Body of pancreas (tissue), 4 donors: ENCODE data around the gene FANCB. TPM values are rescaled to one million over a fixed set of nuclear protein-coding genes. Genes with fewer than 3 reads are reported as not detected.

Experiments used
- ATAC-seq: fragments of 150-250 bp; one replicate; pipeline ENCODE4 v1.9.1; 2016
- DNase-seq, 4 donors: peaks; one replicate each; pipeline ENCODE4 v3.0.0-alpha.2; 2019
- H3K27ac ChIP-seq, 4 donors: fragments of 200-600 bp; sonication (generic); 1 replicate in 3 of 4; 2 replicates in 1 of 4; pipeline versions ENCODE4 v1.5.1 to v1.6.1; 2016 to 2019; ENCODE audit warnings: mild to moderate bottlenecking in 1 of 4, mixed read lengths in 1 of 4, moderate library complexity in 1 of 4
- H3K27me3 ChIP-seq, 2 donors: fragments of 200-600 bp; sonication (generic); one replicate each; pipeline ENCODE4 v1.6.0; 2016; ENCODE audit warnings: mild to moderate bottlenecking in 1 of 2
- H3K36me3 ChIP-seq, 2 donors: fragments of 200-600 bp; sonication (generic); replicated peaks in 1 of 2; 2 replicates each; pipeline ENCODE4 v1.5.1; 2016; ENCODE audit warnings: low read depth in 2 of 2; ENCODE audit not compliant: insufficient read depth in 1 of 2
- H3K4me1 ChIP-seq: fragments of 200-600 bp; sonication (generic); one replicate; pipeline ENCODE4 v1.6.0; 2016
- H3K4me3 ChIP-seq, 2 donors: fragments of 200-600 bp; sonication (generic); 1 replicate in 1 of 2; 2 replicates in 1 of 2; pipeline ENCODE4 v1.5.1; 2016 to 2019
- H3K9me3 ChIP-seq, 3 donors: fragments of 200-600 bp; sonication (generic); 1 replicate in 2 of 3; 2 replicates in 1 of 3; pipeline ENCODE4 v1.5.1; 2016
- POLR2A ChIP-seq, 3 donors: fragments of 450-650 bp; IDR thresholded peaks; one replicate each; pipeline ENCODE4 v1.6.1; 2016; ENCODE audit warnings: antibody characterized with exemption in 3 of 3, mild to moderate bottlenecking in 2 of 3
- WGBS, 2 donors: methylation state at CpG; one replicate each; pipeline ENCODE4 v1.1.5; 2017; 5-methylcytosine and 5-hydroxymethylcytosine counted together
- intact Hi-C: fragments of 100-400 bp; cut with DNase I; formaldehyde crosslinking; loops from one replicate; pipeline ENCODE4 v1.15.1; 2023
- total RNA-seq, 2 donors: library from RNA; depleted of rRNA; stranded (reverse); fragments of >200 nt; gene quantifications; one replicate each; pipeline ENCODE4 v1.1.0, GENCODE V29; 2016
- TF ChIP-seq, protein P1 (sequence below), 7 experiments: fragments of 450-650 bp in 4 of 7; fragments of 200-600 bp in 3 of 7; sonication (generic) in 3 of 7; IDR thresholded peaks; one replicate each; pipeline ENCODE4 v1.5.1; 2016 to 2019; ENCODE audit warnings: antibody characterized with exemption in 7 of 7

The FANCB gene
- total RNA-seq, 2 donors from 2014 or later, result 4.4 TPM; not detected in 1

DNA sequence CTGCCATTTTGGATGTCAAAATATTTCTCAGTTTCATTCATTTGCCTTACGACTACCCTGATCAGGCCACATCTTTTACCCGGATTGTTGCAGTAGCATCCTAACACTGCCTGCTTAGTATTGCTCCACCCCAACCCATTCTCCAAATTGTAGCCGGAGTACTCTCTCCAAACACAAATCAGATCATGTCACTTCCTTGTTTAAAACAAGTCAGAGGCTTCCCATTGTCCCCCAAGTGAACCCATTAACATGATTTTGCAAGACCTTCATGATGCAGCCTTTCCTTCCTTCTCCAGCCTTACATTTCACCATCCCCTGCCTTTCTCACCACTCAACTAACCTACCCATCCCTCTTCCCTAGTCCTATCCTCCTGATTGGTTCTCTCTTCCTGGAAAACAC, 53.1 kb downstream of the FANCB start:
- 84 to 85% methylated on average over 3 of the region's 3 CpGs for WGBS, 2 donors
- ATAC-seq (no peak), DNase-seq (no peak)
- no peaks in the 10 kb centered on the region for H3K9me3 ChIP-seq
- TF ChIP-seq, protein P1, sequence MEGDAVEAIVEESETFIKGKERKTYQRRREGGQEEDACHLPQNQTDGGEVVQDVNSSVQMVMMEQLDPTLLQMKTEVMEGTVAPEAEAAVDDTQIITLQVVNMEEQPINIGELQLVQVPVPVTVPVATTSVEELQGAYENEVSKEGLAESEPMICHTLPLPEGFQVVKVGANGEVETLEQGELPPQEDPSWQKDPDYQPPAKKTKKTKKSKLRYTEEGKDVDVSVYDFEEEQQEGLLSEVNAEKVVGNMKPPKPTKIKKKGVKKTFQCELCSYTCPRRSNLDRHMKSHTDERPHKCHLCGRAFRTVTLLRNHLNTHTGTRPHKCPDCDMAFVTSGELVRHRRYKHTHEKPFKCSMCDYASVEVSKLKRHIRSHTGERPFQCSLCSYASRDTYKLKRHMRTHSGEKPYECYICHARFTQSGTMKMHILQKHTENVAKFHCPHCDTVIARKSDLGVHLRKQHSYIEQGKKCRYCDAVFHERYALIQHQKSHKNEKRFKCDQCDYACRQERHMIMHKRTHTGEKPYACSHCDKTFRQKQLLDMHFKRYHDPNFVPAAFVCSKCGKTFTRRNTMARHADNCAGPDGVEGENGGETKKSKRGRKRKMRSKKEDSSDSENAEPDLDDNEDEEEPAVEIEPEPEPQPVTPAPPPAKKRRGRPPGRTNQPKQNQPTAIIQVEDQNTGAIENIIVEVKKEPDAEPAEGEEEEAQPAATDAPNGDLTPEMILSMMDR (IDR thresholded peaks at IDR 0.05), result no peak
- TF ChIP-seq POLR2A (IDR thresholded peaks at IDR 0.05), result no peak
- intact Hi-C loops, result no loop called here
- no peaks in the 10 kb centered on the region for H3K27me3 ChIP-seq
- no peaks in the 10 kb centered on the region for H3K36me3 ChIP-seq
- no peak overlapping the region for H3K4me3 ChIP-seq
- H3K4me1 ChIP-seq, result no peaks in the 10 kb centered on the region
- no peak overlapping the region for H3K27ac ChIP-seq

DNA sequence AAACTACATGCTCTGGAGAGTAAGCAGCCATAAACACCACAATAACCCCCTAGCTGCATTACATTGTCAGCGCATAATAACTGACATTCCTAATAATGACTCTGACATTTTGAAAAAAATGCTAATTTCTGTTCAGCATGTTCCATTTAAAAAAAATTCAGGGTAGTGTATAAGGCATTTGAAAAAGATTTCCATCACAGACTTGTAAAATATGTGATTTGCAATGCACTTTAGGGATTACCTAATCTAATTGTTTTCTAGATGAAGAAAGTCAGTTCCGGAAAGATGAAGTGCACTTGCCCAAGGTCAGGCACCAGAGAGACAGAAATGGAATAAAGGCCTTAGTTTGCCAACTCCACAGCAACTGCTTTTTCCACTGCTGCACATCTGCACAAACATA, 55.3 kb downstream of the FANCB start:
- H3K36me3 ChIP-seq, result no peaks in the 10 kb centered on the region
- H3K27ac ChIP-seq, result no peak overlapping the region
- intact Hi-C loops, result no loop called here
- no peaks in the 10 kb centered on the region for H3K27me3 ChIP-seq
- DNase-seq (no peak), ATAC-seq (no peak)
- no peaks in the 10 kb centered on the region for H3K9me3 ChIP-seq
- H3K4me3 ChIP-seq, result no peak overlapping the region
- H3K4me1 ChIP-seq, result no peaks in the 10 kb centered on the region
- TF ChIP-seq POLR2A (IDR thresholded peaks at IDR 0.05), result no peak
- TF ChIP-seq, protein P1 (IDR thresholded peaks at IDR 0.05), result no peak
- WGBS, 2 donors, result 62 to 70% methylated on average over 2 of the region's 2 CpGs

DNA sequence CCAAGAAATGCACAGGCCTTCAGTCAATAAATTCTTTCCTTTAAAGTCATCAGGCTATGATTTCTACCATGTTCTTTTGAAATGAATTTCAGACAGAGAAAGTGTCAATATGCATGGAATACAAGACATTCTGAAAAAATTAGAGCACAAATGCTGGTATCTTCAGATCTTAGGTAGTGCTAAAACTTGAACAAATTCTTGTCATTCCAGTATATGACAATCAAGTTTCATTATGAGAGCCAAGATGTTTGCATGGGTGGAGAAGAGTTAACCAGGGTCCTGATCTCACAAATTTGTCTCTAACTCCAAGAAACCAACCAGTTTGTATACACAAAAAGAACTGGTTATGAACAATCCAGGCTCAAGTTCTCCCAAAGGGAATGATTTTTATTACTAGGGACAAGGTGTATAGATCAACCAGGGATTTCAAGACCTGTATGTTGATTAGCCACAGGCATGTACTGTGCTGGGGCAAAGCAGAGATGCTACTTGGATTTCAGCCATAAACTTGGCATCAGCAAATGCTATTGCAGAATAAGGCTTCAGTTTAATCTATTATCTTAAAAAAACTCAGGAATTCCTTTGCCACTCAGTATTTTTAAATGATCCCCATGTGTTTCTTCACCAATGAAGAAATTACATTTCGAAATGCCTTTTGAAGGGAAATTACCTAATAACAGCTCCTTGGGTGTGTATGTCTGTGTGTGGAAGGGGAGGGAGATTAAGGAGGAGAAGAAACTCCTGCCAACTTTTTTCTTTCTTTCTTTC, 69.7 kb downstream of the FANCB start:
- Histone ChIP-seq H3K27me3 (no peaks in the 10 kb centered on the region), H3K36me3 (no peaks in the 10 kb centered on the region), H3K27ac (no peak overlapping the region), H3K9me3 (no peaks in the 10 kb centered on the region), H3K4me1 (no peaks in the 10 kb centered on the region), H3K4me3 (no peak overlapping the region)
- DNase-seq (no peak), ATAC-seq (no peak)
- TF ChIP-seq, protein P1 (IDR thresholded peaks at IDR 0.05), result no peak
- no peak for TF ChIP-seq POLR2A (IDR thresholded peaks at IDR 0.05)
- 64 to 65% methylated on average over 1 of the region's 1 CpG for WGBS, 2 donors
- intact Hi-C loops, result no loop called here

DNA sequence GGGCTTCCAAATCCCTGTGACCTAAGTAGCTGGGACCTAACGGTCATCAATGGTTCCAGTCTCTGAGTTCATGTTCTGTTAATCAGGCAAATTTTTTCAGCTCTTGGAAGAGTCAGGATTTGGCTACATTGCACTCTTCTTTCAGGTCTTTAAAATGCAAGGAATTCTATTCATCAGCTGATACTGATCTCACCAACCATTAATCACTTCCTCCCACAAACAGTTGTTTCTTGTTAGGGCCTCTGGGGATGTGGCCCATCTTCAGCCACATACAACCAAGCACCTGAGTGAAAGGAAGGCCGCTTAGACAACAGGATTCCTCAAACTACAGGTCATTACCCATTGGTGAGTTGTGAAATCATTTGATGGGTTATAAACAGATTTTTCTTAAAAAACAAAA, 71.7 kb downstream of the FANCB start:
- intact Hi-C loops, result no loop called here
- no peak overlapping the region for H3K4me3 ChIP-seq
- no peaks in the 10 kb centered on the region for H3K9me3 ChIP-seq
- H3K36me3 ChIP-seq, result no peaks in the 10 kb centered on the region
- no peak overlapping the region for H3K27ac ChIP-seq
- no peak for TF ChIP-seq POLR2A (IDR thresholded peaks at IDR 0.05)
- TF ChIP-seq, protein P1 (IDR thresholded peaks at IDR 0.05), result no peak
- ATAC-seq, result no peak
- H3K27me3 ChIP-seq, result no peaks in the 10 kb centered on the region
- DNase-seq, result no peak
- WGBS, 2 donors, result 44 to 71% methylated on average over 2 of the region's 2 CpGs
- H3K4me1 ChIP-seq, result no peaks in the 10 kb centered on the region
